K562 treated with DMSO at 1 percent for 48 hours (cell line): ENCODE results near the gene FAM13B. TPM values are rescaled to one million over a fixed set of nuclear protein-coding genes. Genes with fewer than 3 reads are reported as not detected.

Experiments used
- total RNA-seq: library from RNA; unstranded; fragments of 300-600 nt; gene quantifications from 2 replicates; pipeline ENCODE4 v1.2.3, GENCODE V29; 2022; ENCODE audit warnings: low replicate concordance; ENCODE audit errors: extremely low read depth

The FAM13B gene
- not detected in 2 replicates for total RNA-seq

DNA sequence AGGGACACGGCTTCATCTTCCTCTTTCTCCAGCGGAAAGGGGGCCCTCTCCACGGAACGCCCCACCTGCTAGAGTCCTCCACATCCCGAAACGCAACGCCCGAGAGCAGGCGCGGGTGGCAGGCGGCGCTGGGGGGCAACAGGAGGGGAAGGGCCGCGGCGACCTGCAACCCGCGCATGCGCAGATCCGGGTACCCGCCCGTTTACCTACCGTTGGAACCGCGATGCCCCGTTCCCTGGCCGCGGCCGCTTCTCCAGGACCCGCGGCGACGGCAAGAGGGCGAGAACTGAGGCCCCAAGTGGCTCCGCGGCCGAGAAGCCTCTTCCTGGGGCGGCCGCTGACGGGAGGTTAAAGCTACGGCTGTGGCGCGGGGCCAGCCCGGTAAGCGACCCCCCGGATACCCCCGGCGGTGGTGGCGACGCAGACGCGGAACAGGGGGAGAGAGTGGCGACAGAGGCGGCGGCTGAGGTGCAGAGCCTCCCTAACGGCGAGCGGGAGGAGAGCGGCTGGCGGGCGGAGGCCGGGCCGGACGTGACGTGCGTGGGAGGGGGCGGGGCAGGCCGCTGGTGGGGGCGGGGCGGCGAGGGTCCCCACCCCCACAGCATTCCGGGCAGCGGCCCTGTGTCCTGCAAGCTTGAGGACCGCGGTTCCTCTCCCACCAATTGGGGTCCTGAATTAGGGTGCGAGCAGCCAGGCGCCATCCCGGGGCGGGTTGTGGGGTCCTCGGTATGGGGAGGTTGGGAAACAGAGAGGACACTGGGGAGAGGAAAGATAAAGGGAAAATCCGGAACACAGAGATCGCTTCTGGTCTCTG is at the start of gene FAM13B:
Gene FAM13B, minus strand, starts transcription at position 508 of the 814 bp plus-strand sequence. CDS start 13,968 bp downstream, outside the sequence.

DNA sequence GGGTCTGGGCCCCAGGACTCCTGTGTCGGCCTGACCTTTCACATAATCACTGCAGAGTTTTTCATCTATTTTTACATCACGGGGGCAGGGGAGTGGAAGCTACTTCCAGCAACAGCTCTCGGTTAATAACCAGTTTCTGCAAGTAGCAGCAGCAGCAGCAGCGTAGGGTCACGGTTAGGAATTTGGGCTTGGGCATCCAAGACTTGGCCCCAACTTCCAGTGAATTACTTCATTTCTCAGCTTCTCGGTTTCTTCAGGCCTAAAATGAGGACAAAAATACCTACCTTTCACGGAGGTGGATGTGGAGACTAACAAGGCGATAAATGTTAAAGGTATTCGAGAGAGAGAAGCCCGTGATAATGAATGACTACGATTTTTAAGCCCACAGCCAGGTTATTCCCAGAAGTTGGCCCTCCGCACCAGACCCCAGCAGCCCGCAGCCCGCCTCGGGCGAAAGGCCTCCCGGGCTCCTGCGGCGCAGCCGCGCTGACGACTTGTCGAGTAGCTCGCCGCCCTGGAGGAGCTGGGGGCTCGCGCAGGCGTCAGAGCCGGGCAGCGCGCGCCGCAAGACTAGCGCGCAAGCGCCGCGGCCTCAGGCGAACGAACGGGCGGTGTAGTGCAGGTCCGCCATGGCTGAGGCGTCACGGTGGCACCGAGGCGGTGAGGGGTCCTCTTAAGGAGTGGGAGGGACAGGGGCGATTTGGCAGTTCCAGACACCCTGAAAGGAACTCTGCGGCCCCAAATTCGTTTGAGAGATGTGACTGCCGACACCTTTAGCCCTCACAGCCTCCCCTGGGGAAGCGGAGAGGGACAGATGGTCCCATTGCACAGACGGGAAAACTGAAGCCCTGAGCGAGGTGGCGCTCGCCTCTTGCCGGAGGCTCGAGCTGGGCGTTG is 143.8 kb downstream of the FAM13B start, which contains the start of gene PKD2L2:
Gene PKD2L2, plus strand, starts transcription at position 595 of the 897 bp plus-strand sequence. Its CDS starts 35 bp downstream, at position 630.

Other genes starting within 250 kb of the FAM13B start
- not detected in 2 replicates for gene MYOT, start 165.2 kb downstream of the FAM13B start, total RNA-seq
- not detected in 2 replicates for gene PKD2L2, start 143.6 kb downstream of the FAM13B start, total RNA-seq
- not detected in 2 replicates for gene WNT8A, start 51.0 kb upstream of the FAM13B start, total RNA-seq
- gene NME5, start 106.3 kb upstream of the FAM13B start, total RNA-seq, result not detected in 2 replicates
- not detected in 2 replicates for gene BRD8, start 145.6 kb upstream of the FAM13B start, total RNA-seq
- gene KIF20A, start 146.0 kb upstream of the FAM13B start, total RNA-seq, result not detected in 2 replicates
- gene CDC23, start 180.2 kb upstream of the FAM13B start, total RNA-seq, result not detected in 2 replicates
- gene GFRA3, start 241.5 kb upstream of the FAM13B start, total RNA-seq, result not detected in 2 replicates